NT2/D1 (cell line): Measurements from ENCODE around the gene FLNC.

Experiments used
- YY1 ChIP-seq: IDR thresholded peaks from 2 replicates; pipeline ENCODE4 v1.6.1; 2011; ENCODE audit not compliant: insufficient read length, insufficient read depth
- ZNF274 ChIP-seq: IDR thresholded peaks from 2 replicates; pipeline ENCODE4 v1.6.1; 2011; ENCODE audit warnings: mild to moderate bottlenecking, low read depth, low read length

DNA sequence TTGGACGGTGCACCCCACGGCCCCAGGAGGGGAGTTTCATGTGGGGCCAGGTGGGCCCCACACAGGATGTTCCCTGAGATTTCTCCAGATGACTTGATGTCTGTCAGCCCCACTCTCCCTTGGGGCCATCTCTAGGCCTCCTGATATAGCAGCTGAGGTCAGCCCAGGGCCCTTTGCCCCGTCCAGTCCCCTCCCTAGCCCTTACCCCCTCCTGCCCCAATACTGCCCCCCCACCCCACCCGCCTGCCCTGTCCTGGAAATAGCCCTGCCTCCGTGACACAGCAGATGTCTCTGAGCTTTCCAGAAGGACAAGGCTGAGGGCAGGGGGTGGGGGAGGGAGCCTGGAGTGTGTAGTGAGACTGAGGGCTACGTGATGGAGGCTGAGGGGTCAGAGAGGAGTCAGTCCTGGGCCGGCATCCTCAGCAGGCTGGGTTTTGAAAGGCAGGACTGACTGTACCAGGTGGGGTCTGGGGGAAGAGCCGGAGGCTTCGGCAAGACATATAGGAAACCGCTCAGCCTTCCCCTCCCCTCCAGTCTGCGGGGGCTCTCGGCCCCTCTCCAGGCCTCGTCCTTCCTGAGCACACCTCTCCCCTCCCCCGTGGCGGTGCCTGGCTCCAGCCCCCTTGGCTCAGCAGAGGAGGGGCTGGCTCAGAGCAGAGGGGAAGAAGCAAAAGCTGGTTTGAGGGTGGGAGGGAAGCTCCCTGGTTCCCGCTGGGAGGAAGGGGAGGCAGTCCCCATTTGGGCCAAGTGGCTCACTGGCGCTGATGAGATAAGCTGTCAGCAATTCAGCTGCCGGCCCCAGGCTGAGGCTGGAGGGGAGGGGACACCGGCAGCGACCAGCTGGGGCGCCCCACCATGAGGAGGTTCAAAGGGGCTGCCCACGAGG, 2.0 kb downstream of the FLNC start:
- TF ChIP-seq YY1: no peak
- TF ChIP-seq ZNF274: no peak
